T47D (cell line): ENCODE measurements around the gene INCA1.

Experiments used
- DNase-seq, 2 experiments: peaks; one replicate each; pipeline versions ENCODE4 v3.0.0 to v3.0.0-alpha.2; 2011 to 2012; ENCODE audit warnings: low read depth in 1 of 2, low spot score in 1 of 2
- JUND ChIP-seq: IDR thresholded peaks from 2 replicates; pipeline ENCODE4 v1.6.1; 2012; ENCODE audit warnings: low read depth
- in situ Hi-C: cut with HindIII; loops from 2 replicates; pipeline ENCODE4 v1.10.0; 2016; ENCODE audit warnings: low sequenced_read_pairs, low pct_unique_long_range_greater_than_20kb

The INCA1 gene

DNA sequence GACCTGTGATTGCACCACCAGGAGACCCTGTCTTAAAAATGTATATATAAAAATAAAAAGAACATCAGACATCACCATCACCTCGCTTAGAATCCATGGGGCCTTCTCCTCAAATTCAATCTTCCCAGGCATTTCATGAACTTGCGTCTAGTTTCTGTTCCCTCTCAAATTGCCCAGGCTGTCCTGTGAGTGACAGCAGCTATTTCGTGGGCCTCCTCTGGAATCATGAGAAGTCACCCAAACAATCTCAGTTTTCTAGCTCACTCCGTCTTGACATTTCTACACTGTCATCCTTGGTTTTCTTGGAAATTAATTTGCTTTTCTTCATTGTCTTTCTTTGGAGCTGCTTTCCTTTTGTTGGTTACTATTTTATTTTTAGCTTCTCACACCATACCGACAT lies 30.6 kb upstream of the INCA1 start:
- DNase-seq = no peak
- in situ Hi-C loops = no loop called here
- TF ChIP-seq JUND = no peak

DNA sequence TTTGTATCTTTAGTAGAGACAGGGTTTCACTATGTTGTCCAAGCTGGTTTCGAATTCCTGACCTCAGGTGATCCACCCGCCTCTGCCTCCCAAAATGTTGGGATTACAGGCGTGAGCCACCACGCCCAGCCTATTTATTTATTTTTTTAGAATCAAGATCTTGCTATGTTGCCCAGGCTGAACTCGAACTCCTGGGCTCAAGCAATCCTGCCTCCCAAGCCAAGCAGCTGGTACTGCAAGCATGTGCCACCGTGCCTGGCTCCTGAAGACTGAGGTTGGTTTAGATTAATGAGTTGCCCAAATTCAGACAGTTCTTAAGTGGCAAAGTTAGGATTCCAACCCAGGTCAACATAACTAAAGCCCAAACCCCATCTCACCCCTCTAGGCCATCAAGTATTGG lies 30.0 kb upstream of the INCA1 start:
- in situ Hi-C loops = no loop called here
- TF ChIP-seq JUND = no peak

DNA sequence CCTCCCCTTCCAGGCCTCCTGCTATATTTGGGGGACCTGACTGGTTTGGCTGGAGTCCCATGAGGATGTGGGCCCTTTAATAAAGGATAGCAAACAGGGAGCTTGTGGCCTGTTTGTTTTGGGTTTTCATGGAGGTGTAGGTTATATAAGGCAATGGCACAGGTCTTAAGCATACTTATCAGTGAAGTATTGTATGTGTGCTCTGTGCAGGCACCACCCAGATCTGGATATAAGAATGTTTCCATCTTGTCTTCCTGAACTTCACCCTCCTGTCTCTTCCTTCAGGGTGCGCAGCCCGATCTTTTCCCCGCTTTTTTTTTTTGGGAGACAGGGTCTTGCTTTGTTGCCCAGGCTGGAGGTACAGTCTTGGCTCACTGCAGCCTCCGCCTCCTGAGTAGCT lies 27.3 kb upstream of the INCA1 start:
- in situ Hi-C loops = no loop called here
- TF ChIP-seq JUND = no peak
- no peak for DNase-seq

More for the DNA sequence above, 30.0 kb upstream of the INCA1 start:
- DNase-seq = no peak

DNA sequence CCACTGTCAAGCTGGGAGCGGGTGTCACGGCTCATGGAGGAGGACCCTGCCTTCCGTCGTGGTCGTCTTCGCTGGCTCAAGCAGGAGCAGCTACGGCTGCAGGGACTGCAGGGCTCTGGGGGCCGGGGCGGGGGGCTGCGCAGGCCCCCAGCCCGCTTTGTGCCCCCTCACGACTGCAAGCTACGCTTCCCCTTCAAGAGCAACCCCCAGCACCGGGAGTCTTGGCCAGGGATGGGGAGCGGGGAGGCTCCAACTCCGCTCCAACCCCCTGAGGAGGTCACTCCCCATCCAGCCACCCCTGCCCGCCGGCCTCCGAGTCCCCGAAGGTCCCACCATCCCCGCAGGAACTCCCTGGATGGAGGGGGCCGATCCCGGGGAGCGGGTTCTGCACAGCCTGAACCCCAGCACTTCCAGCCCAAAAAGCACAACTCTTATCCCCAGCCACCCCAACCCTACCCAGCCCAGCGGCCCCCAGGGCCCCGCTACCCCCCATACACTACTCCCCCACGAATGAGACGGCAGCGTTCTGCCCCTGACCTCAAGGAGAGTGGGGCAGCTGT lies 26.3 kb upstream of the INCA1 start:
- DNase-seq = no peak
- in situ Hi-C loops = no loop called here
- no peak for TF ChIP-seq JUND

DNA sequence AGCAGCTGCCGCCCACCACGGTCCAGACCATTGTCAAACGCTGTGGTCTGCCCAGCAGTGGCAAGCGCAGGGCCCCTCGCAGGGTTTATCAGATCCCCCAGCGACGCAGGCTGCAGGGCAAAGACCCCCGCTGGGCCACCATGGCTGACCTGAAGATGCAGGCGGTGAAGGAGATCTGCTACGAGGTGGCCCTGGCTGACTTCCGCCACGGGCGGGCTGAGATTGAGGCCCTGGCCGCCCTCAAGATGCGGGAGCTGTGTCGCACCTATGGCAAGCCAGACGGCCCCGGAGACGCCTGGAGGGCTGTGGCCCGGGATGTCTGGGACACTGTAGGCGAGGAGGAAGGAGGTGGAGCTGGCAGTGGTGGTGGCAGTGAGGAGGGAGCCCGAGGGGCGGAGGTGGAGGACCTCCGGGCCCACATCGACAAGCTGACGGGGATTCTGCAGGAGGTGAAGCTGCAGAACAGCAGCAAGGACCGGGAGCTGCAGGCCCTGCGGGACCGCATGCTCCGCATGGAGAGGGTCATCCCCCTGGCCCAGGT lies 24.9 kb upstream of the INCA1 start:
- no peak for DNase-seq
- TF ChIP-seq JUND = no peak
- in situ Hi-C loops = no loop called here

DNA sequence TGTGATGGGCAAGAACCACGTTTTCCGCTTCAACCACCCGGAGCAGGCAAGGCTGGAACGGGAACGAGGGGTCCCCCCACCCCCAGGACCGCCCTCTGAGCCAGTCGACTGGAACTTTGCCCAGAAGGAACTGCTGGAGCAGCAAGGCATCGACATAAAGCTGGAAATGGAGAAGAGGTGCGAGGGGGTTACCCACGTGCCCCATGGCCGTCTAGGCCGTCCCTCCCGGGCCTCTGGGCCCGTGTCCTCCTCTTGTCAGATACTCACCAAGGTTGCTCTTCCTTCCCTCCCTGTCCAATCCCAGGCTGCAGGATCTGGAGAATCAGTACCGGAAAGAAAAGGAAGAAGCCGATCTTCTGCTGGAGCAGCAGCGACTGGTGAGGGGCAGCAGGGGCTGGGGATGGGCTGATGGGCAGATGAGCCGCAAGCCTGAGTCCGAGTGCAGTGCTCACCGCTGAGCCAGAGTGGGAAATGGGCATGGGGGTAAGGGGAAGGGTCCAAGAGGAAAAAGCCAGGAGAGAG lies 23.2 kb upstream of the INCA1 start:
- in situ Hi-C loops = no loop called here
- TF ChIP-seq JUND = no peak
- DNase-seq = no peak

DNA sequence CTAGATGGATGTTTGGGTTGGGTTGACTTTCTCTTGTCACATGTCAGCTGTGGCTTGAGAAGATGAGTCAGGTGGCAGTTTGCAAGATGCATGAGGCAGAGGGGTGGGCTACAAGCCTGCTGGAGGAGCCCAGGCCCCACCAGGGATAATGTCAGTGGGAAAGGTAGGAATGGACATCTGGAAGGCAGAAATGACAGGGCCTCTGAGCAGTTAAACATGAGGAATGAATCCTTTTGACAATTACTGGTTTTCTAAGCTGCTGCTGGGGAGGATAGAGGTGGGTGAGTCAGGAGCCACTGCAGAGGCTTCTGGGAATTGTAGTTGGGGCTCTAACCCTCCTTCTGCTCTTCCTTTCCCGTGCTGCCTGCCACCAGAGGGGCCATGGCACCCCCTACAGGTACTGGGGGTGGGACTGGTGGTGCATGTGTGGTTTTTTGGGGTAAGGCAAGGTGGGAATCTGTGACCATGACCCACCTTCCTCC lies 22.2 kb upstream of the INCA1 start:
- in situ Hi-C loops = no loop called here
- no peak for TF ChIP-seq JUND
- no peak for DNase-seq

DNA sequence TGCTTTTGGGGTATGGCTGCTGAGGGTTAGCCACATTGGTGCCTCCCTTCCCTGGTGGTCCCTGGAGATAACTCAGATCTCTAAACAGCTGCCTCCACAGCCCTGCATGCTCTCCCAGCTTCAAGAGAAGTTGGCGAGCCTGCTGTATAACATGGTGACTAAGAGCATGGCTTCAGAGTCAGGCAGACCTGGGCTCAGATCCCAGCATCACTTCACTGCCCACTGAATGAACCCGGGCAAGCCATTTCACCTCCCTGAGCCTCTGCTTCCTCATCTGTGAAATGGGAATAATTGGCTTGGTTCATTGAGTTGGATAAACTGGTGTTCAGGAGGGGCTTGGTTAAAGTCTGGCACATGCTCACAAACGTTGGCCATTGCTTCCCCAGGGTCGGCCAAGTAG lies 17.0 kb upstream of the INCA1 start:
- in situ Hi-C loops = no loop called here
- TF ChIP-seq JUND = no peak
- DNase-seq = no peak

DNA sequence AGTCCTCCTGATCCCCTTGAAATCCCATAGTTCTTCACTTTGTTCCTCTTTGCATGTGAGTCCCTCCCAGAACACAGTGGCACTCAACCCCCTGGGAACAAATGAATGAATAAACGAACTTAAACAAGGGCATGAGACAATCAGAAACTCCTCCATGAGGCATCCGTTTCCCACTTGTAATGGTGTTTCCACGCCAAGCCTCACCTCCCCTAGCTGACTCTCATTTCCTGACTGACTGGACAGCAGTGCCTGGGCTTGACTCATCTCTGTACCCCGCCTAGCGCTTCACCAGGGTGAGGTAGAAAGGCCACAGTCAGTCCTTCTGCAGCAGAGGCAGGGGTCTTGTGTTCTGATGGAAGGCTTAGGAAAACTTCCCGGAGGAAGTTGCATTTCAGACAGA lies 14.6 kb upstream of the INCA1 start:
- in situ Hi-C loops = no loop called here
- no peak for TF ChIP-seq JUND
- DNase-seq = no peak

DNA sequence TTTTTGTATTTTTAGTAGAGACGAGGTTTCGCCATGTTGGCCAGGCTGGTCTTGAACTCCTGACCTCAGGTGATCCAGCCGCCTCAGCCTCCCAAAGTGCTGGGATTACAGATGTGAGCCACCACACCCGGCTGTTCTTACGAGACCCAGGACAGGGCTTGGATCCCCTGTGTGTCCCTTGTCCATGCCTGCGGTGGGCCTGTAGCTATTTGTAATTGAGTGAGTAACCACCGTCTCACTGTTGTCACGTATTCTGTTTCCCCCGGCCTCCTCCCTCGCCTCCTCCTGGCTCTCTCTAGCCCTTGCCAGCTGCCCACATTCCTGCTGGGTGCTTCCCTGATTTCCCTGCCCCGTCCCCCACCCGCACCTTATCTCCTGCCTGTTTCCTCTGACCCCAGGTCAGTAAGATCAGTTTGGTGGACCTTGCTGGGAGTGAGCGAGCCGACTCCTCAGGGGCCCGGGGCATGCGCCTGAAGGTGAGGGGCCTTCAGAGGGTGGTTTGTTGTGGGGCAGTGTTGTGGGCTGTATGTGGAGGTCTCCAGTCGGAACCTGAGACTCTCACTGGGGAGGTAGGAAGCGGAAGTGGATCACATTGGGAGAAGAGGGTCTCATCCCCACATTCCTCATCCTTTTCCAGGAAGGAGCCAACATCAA lies 6.0 kb upstream of the INCA1 start:
- no peak for TF ChIP-seq JUND
- no peak for DNase-seq
- in situ Hi-C loops = no loop called here

DNA sequence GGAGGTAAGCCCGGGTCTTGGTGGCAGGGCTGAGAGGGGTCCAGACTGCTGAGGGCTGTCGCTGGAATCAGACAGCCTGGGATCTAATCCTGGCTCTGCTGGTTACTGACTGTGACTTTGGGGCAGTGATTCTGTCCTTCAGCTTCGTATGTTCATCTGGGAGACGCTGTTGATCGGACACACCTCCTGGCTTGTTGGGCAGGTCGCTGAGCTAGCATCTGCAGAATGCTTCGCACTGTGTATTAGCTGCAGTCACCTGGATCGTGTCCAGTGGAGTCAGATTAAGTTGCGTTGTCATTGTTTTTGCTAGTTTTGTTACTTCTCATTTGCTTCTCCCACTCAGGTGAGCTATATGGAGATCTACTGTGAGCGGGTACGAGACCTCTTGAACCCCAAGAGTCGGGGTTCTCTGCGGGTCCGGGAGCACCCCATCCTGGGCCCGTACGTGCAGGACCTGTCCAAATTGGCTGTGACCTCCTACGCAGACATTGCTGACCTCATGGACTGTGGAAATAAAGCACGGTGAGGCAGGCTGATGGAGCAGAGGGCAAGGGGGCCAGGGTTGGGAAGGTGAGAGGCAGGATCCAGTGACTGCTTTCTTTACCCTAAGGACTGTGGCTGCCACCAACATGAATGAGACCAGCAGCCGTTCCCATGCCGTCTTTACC lies 4.9 kb upstream of the INCA1 start:
- no peak for DNase-seq
- in situ Hi-C loops = no loop called here
- TF ChIP-seq JUND = no peak

DNA sequence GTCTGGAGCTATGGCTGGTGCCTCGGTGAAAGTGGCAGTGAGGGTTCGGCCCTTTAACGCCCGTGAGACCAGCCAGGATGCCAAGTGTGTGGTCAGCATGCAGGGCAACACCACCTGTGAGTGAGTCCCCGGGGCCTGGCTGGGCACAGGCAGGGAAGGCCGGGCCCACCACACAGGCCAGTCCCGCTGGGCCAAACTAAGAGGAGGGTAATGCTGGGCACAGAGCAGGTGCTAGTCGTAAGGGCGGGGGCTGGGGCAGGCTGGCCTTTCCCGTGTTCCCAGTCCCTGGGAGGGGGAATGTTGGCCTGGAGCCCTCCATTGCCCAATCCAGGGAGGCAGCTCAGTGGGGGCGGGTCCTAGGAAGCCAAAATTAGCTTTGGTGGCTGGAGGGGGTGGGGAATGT lies 2.9 kb upstream of the INCA1 start:
- no peak for TF ChIP-seq JUND
- in situ Hi-C loops = no loop called here
- peak in 1 of 2 experiments; percentile 44 for DNase-seq
